Osteoblast (primary cell): ENCODE data around the gene DYRK3. TPM values are rescaled to one million over a fixed set of nuclear protein-coding genes. Genes with fewer than 3 reads are reported as not detected.

ENCODE experiments used
- DNase-seq: peaks from one replicate; pipeline ENCODE4 v3.0.0; 2011; ENCODE audit warnings: low spot score, mixed read lengths; ENCODE audit not compliant: insufficient read length; ENCODE audit errors: missing footprints
- H2AFZ ChIP-seq: 2 replicates; pipeline ENCODE4 v1.6.0; 2011; ENCODE audit warnings: mild to moderate bottlenecking, low read length
- H3K27ac ChIP-seq: 2 replicates; pipeline ENCODE4 v1.5.1; 2011; ENCODE audit warnings: mild to moderate bottlenecking, low read depth, low read length, moderate library complexity
- H3K27me3 ChIP-seq: 2 replicates; pipeline ENCODE4 v1.6.0; 2012; ENCODE audit warnings: mild to moderate bottlenecking, control low read depth, inconsistent platforms, low read length, moderate library complexity; ENCODE audit not compliant: insufficient read depth
- H3K36me3 ChIP-seq: 2 replicates; pipeline ENCODE4 v1.5.1; 2011; ENCODE audit warnings: mild to moderate bottlenecking, low read length, control low read depth, moderate library complexity; ENCODE audit not compliant: insufficient read depth
- H3K4me1 ChIP-seq: 2 replicates; pipeline ENCODE4 v1.5.1; 2011; ENCODE audit warnings: mild to moderate bottlenecking, low read length, control low read depth, moderate library complexity; ENCODE audit not compliant: insufficient read depth
- H3K4me2 ChIP-seq: 2 replicates; pipeline ENCODE4 v1.6.0; 2011; ENCODE audit warnings: mild to moderate bottlenecking, low read length; ENCODE audit not compliant: insufficient read depth
- H3K4me3 ChIP-seq: fragments of 200-600 bp; sonication (generic); 3 replicates; pipeline ENCODE4 v1.5.1; 2012; ENCODE audit warnings: mild to moderate bottlenecking, low read length, inconsistent platforms; ENCODE audit not compliant: insufficient read depth
- H3K79me2 ChIP-seq: 2 replicates; pipeline ENCODE4 v1.6.0; 2012; ENCODE audit warnings: mild to moderate bottlenecking, low read length, control low read depth, inconsistent platforms; ENCODE audit not compliant: insufficient read depth
- H3K9me3 ChIP-seq: 2 replicates; pipeline ENCODE4 v1.5.1; 2011; ENCODE audit warnings: low read depth, low read length, control low read depth
- H4K20me1 ChIP-seq: 2 replicates; pipeline ENCODE4 v1.6.0; 2012; ENCODE audit warnings: mild to moderate bottlenecking, low read length, control low read depth; ENCODE audit not compliant: insufficient read depth
- CTCF ChIP-seq: IDR thresholded peaks from 2 replicates; pipeline ENCODE4 v1.5.1; 2011; ENCODE audit warnings: mild to moderate bottlenecking, low read depth, low read length, moderate library complexity; ENCODE audit errors: extremely low read depth
- total RNA-seq: library from RNA; depleted of rRNA; stranded (reverse); fragments of >200 nt; gene quantifications from 2 replicates; pipeline ENCODE4 v1.2.3, GENCODE V29; 2012

The DYRK3 gene
- total RNA-seq, 1 donor = 52.1 TPM

GRCh38 chr1:206696812-206697585, 61.7 kb downstream of the DYRK3 start:
- peaks cover 100% of the 10 kb centered on the region for H3K79me2 ChIP-seq
- no peak for DNase-seq
- H3K27ac ChIP-seq = no peak overlapping the region
- TF ChIP-seq CTCF = no peak
- H3K9me3 ChIP-seq = no peaks in the 10 kb centered on the region
- no peak overlapping the region for H3K4me2 ChIP-seq
- H3K36me3 ChIP-seq = peaks cover 20% of the 10 kb centered on the region
- peaks cover 42% of the 10 kb centered on the region for H3K4me1 ChIP-seq
- H3K27me3 ChIP-seq = no peaks in the 10 kb centered on the region
- no peak overlapping the region for H3K4me3 ChIP-seq
- peaks cover 98% of the 10 kb centered on the region for H4K20me1 ChIP-seq
- H2AFZ ChIP-seq = no peak overlapping the region

- Histone ChIP-seq H3K4me1 (peaks cover 32% of the 10 kb centered on the region), H3K4me3 (no peak overlapping the region), H3K79me2 (peaks cover 100% of the 10 kb centered on the region), H3K27me3 (no peaks in the 10 kb centered on the region), H3K36me3 (peaks cover 20% of the 10 kb centered on the region), H4K20me1 (peaks cover 99% of the 10 kb centered on the region), H3K27ac (no peak overlapping the region), H3K9me3 (no peaks in the 10 kb centered on the region), H3K4me2 (no peak overlapping the region), H2AFZ (no peak overlapping the region)
- no peak for TF ChIP-seq CTCF
- no peak for DNase-seq
Observed at GRCh38 chr1:206698011-206698410, 62.7 kb downstream of the DYRK3 start.

Other genes with a start within 250 kb of the DYRK3 start
- 14.7 and 18.8 TPM in 2 replicates for gene IKBKE, start 165.1 kb upstream of the DYRK3 start, total RNA-seq
- gene RASSF5, start 128.0 kb upstream of the DYRK3 start, total RNA-seq = 0.59 and 0.72 TPM in 2 replicates
- 52.8 and 53.6 TPM in 2 replicates for gene EIF2D, start 23.1 kb upstream of the DYRK3 start, total RNA-seq
- gene MAPKAPK2, start 49.4 kb downstream of the DYRK3 start, total RNA-seq = 38.0 and 40.1 TPM in 2 replicates
- gene IL19, start 135.2 kb downstream of the DYRK3 start, total RNA-seq = not detected in 2 replicates
- gene IL10, start 137.0 kb downstream of the DYRK3 start, total RNA-seq = not detected in 2 replicates
- not detected in 2 replicates for gene IL20, start 230.1 kb downstream of the DYRK3 start, total RNA-seq